Limb (tissue), 2 donors: ENCODE measurements around the gene CDKL2.
"Not testable (repeated sequence)": the region's sequence is repeated elsewhere in the genome, so short reads cannot be mapped to it uniquely, and the experiment has no call there.

Experiments
- DNase-seq, 2 donors: peaks; one replicate each; pipeline ENCODE4 v3.0.0-alpha.2; 2016; ENCODE audit errors: extremely low spot score in 2 of 2

Gene CDKL2

DNA sequence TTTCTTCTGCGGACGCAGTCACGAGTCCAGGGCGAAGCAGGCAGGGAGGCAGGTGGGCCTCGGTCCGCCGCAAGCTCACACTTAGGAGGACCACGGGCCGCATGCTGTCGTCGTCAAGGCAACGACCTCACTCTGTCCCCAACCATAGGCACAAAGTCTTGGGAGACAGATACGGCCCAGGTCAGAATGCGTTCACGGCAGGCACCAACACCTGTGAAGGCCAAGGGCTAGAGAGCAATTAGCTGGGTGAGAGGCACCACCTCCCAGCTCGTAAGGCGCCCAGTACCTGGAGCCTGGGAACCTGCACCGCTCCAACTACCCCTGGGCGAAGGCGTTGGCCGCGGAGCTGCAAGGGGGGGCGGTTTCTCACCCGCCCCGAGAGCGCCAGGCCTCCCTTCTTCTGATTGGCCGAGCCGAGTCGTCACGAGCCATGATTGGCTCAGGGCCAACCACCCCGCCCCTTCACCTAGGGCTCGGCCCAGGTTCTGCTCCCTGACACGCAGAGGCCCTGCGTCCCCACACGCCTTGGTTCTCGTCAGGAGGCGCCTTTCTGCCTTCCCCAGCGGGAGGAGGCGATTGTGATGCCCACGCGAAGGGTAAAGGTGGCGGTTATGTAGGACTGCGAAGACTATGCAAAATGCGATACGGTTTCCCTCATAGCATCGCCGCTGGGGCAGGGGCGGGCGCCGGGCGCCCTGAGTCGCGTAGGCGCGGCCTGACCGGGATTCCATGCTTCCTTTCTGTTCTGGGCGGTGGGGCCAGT lies at the start of gene CDKL2:
TSS of gene CDKL2 (minus strand) at position 355 of the 763 bp plus-strand sequence. CDS start 4,540 bp downstream, outside the sequence.
- peak; percentile 58 to 91 for DNase-seq

DNA sequence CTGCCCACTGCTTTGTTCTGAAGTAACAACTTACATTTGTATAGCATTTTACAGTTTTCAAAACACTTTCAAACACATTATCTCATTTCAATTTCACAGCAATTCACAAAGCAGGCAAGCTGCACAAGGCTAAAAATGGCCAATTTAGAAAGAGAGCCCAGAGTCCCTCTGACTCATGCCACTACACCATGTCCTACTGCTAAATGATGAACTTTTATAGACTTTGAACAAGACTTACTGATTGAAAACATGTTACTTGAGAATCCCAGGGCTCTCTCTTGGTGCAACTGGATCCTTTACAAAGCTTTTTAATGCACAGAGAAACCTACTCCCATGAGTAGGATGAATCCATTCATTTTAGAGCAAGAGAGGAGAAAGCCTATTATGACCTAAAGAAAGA lies 48.6 kb upstream of the CDKL2 start:
- no peak for DNase-seq

GRCh38 chr4:75678473-75678872 lies 48.1 kb upstream of the CDKL2 start:
- DNase-seq = no peak

DNA sequence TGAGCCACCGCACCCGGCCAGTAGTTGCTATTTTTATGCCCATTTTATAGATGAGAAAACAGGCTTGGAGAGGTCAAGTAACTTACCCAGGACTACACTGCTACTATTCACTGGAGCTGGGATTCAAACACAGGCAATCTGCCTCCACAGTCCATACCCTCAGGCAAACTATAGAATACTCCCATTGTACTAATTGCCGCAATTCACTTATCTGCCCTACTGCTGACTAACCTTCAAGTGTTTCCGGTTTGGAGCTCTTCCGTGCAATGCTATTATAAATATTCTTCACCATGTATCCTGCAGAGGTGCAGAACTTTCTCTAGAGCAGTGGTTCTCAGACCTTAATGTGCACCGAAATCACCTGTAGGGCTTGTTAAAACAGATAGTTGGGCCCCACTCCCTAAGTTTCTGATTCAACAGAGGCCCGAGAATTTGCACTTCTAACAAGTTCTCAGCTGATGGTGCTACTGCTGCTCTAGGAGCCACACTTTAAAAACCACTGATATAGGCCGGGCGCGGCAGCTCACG lies 44.7 kb upstream of the CDKL2 start:
- no peak for DNase-seq

GRCh38 chr4:75673959-75674328 lies 43.6 kb upstream of the CDKL2 start:
- DNase-seq = no peak

DNA sequence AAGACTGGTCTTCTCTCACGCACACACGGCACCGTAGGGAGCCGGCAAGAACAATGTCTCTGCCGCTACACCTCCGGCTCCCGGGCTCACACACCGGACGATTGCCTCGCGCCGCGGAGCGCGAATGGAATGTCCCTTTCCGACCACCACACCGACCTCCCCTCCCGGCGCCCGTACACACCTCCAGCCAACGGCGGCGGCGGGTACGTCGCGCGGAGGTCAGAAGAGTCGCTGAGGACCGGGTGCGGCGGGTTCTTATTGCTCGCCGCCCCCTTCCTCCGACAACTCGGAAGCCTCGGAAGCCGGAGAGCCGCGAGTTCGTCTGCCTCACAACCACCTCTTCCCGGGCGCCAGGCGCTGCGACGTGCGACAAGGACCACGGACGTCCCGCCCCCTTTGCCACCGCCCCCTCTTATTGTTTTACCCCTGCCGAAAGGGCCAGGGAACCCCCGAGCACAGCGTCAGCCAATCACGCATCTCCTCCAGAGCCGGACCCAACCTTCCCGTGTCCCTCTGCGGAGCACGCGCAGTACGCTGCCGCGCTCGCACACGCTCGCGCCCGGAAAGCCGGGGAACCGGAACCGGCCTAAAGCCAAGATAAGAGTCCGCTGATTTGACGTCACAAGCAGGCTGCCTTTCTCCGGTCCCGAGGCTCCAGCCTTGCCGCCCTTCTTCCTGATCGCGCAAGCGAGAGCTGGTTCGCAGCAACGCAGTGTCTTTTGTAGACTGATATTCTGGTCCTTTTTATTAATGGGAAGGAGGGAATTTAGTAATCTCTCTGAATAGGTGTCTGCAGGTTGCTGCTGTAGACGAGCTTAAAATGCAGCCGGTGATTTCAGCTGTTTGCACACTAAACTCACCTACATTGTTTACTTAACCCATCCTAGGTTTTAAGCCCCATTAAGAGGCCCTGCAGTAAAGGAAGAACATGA lies 43.0 kb upstream of the CDKL2 start, which contains the start of gene G3BP2:
TSS of gene G3BP2 (minus strand) at position 385 of the 932 bp plus-strand sequence. CDS start 11,386 bp downstream, outside the sequence.
- peak; percentile 97 for DNase-seq

DNA sequence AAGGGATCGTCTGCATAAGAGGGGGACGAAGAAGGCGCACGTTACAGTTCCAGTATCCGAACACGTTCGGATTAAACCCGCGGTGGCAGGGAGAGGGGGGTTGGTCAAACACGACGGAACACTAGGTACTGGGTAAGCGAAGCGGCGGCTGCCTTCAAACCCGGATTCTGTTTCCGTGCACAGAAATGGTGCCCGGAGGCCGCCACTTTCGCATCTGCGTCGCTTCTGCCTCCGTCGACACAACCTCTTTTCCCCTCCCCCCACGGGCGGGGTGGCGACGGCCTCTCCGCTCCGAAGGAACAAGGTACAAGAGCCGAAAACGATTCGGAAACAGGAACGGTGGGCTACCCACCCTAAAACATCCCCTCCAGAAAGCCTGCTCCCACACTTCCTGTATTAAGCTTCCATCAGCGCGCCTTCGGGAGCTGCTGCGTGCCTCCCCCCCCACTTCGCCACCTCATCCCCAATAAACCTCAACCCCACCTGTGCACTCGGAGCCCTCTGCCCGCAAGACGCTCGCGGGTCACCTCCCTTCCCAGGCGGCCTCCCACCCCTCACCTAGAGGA lies 42.2 kb upstream of the CDKL2 start:
- DNase-seq = peak; percentile 47 to 82

- no peak for DNase-seq
These were observed 41.6 kb upstream of the CDKL2 start for GRCh38 chr4:75671802-75672421.

DNA sequence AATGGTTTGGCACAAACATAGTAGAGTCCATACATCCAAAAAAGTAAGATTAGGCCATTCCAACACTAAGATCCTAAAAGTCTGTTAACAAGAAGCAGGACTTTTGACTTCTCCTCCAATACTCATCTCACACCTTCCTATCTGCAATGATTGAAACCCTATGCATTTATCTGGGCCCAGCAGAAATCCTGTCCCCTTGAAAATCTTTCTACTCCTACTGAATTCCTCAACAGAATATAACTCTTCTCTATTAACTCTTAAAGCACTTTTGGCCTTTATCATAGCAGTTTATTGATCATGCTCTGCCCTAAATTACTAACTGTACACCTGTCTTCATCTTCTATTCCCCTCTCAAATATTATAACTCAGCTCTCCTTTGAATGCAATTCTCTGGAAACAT lies 38.3 kb upstream of the CDKL2 start:
- DNase-seq = no peak

DNA sequence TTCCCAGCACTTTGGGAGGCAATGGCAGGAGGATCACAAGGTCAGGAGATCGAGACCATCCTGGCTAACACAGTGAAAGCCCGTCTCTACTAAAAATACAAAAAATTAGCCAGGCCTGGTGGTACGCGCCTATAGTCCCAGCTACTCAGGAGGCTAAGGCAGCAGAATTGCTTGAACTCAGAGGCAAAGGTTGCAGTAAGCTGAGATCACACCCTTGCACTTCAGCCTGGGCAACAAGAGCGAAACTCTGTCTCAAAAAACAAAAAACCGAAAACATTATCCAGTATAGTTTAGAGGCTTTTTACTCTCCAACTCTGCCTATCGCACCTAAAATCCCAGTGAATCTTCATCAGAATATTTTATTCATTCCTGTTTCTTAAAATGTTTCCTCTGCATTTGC lies 37.3 kb upstream of the CDKL2 start:
- DNase-seq = not testable (repeated sequence)

GRCh38 chr4:75666299-75666698 lies 36.0 kb upstream of the CDKL2 start:
- DNase-seq = no peak

DNA sequence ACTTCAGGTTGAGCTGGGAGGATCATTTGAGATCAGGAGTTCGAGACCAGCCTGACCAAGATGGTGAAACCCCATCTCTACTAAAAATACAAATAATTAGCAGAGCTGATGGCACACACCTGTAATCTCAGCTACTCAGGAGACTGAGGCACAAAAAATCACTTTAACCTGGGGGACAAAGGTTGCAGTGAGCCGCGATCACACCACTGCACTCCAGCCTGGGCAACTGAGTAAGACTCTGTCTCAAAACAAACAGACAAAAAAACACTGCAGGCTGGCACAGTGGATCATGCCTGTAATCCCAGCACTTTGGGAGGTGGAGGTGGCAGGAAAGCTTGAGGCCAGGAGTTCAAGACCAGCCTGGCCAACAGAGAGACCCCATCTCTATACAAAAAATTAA lies 34.3 kb upstream of the CDKL2 start:
- DNase-seq = not testable (repeated sequence)

DNA sequence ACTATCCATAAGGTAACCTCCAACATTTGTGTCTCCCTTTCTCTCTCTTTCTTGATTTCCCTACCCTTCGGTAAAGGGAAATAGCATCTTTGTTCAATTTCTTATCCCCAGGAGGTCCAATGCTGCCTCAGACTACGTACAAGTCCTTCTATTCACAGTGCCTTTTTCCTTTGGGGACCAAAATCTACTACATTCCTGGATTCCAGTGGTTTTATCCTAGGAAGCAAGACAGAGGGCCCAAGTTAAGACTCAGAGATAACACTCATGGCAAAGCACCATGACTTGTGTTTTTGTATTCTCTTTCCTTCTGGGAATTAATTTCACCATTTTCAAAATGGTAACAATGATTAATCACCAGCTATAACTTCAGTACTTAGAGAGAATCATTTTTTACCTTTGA lies 32.3 kb upstream of the CDKL2 start:
- DNase-seq = no peak

DNA sequence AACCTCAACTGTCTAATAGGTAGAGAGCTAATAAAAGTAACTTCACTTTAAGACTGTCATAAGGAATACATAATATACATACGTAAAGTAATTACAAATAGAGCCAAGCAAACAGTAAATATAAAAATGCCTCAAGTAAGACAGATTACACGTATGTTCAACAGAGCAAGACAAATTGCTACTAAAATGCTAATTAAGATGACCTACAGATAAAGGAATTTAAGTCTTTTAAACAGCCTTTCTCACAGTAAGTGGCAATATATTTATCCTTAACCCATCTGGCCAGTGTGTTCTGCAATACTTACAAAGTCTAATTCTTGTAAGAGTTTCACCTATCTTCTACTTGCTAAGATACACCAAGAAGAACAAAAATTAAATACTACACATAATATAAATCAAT lies 30.2 kb upstream of the CDKL2 start:
- DNase-seq = no peak

GRCh38 chr4:75659512-75660031 lies 29.2 kb upstream of the CDKL2 start:
- no peak for DNase-seq

GRCh38 chr4:75658876-75659275 lies 28.5 kb upstream of the CDKL2 start:
- DNase-seq = no peak

- no peak for DNase-seq
These were observed 25.2 kb upstream of the CDKL2 start for GRCh38 chr4:75655562-75655961.

DNA sequence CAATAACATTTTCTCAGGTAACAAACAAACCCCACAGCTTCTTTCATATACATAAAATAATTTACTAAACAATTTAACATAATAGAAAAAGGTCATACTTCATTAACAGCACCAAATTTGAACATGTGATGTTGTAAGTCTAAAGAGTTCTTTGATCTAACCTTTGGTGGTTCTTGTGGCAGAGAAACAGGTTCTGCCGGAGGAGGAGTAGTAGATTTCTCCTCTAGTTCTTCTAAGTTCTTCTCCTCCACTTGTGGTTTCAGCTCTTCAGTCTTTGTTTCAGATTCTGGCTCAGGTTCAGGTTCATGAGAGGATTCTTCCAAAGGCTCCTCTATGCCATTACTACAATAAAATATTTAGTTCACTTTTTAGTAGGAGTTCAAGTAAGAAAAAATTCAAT lies 24.6 kb upstream of the CDKL2 start:
- no peak for DNase-seq

GRCh38 chr4:75653845-75654503 lies 23.6 kb upstream of the CDKL2 start:
- DNase-seq = no peak

DNA sequence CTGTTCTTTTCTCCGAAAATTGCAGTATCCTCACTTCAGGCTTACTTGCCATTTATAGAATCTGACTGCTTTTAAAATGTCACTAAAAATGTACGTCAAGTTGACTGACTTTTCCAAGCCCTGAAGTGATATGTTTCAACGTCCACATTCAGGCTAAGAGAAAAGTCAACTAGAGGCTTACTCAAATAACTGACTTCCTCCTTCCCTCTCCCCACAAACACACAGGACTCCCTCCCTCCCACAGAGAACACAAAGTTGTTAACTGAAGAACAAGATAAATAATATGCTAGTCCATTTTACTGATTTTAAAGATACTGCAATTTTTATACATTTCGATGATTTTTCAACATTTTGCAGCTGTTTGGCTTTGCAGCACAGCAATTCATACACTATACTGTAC lies 13.8 kb upstream of the CDKL2 start:
- DNase-seq = no peak

GRCh38 chr4:75643651-75644050 lies 13.3 kb upstream of the CDKL2 start:
- no peak for DNase-seq
